GM12874 (cell line): ENCODE results near the gene SRPK3.

ENCODE experiments used
- CTCF ChIP-seq: IDR thresholded peaks from 2 replicates; pipeline ENCODE4 v1.5.1; 2011; ENCODE audit warnings: low read depth, mild to moderate bottlenecking, control low read depth, low read length, moderate library complexity; ENCODE audit not compliant: insufficient read depth

The SRPK3 gene

GRCh38 chrX:153807976-153808375 is 27.1 kb downstream of the SRPK3 start:
- no peak for TF ChIP-seq CTCF

DNA sequence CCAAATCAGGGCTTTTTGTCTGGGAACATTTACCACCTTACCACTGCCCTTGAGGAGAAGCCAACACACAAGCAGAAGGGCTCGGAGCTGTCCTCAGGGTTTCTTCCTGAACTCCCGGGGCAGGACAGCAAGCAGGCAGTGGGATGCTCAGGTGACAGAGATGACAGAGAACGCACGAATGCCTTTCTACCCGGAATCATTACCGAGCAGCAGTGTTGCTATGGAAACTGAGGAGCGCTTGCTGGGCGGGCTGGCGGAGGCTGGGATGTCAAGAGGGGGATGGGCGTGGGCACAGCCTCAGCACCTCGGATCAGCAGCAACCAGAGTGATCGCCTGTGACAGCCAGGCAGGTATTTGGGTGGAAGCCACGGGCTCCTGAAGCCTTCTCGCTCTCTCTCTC is 31.4 kb downstream of the SRPK3 start:
- no peak for TF ChIP-seq CTCF

DNA sequence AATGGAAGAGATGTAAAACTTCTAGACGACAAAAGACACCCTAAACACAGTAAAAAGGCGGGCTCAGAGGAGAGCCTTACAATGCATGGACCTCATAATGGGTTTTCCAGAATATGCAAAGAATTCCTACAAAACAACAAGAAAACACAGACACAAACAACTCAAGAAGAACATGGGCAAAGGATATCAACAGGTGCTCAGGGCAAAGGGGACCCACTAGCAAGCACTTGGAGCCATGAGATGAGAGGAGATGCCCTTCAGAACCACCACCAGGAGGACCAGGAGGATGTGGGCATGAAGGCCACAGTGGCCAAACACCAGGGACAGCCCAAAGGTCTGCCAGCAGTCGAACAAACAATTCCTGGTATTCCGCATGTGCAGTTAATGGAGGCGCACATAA is 32.3 kb downstream of the SRPK3 start:
- TF ChIP-seq CTCF: no peak

DNA sequence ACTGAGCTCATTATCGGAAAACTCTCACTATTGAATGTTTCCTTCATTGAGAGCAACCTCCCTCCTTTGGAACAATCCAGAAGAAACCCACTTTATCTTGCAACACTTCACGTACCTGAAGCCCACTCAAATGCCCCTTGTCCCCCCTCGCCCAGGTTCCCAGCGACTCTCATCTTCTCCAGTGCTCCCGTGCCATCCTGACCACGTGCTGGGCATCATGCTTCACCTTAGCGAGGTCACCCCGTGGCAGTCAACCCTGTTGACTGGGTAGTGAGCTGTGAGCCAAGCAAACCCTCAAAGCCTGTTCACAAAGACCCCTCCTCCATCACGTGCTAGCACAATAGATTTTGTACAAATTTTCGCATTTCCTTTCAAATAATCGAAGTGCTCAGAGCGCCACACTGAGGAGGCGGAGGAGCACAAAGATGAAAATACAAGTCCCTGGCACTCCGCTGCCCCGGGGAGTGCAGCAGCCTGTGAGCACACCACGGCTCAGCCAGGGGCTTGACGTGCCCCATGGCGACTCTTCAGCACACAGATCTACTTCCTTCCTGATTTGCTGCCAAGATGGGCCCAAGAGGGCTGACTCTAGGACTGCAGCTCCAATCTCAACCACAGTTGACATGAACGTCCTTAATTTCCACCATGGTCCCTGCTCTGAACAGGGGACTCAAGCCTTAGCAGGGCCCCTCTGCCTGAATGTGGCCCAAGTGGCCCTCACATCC is 33.9 kb downstream of the SRPK3 start:
- no peak for TF ChIP-seq CTCF

DNA sequence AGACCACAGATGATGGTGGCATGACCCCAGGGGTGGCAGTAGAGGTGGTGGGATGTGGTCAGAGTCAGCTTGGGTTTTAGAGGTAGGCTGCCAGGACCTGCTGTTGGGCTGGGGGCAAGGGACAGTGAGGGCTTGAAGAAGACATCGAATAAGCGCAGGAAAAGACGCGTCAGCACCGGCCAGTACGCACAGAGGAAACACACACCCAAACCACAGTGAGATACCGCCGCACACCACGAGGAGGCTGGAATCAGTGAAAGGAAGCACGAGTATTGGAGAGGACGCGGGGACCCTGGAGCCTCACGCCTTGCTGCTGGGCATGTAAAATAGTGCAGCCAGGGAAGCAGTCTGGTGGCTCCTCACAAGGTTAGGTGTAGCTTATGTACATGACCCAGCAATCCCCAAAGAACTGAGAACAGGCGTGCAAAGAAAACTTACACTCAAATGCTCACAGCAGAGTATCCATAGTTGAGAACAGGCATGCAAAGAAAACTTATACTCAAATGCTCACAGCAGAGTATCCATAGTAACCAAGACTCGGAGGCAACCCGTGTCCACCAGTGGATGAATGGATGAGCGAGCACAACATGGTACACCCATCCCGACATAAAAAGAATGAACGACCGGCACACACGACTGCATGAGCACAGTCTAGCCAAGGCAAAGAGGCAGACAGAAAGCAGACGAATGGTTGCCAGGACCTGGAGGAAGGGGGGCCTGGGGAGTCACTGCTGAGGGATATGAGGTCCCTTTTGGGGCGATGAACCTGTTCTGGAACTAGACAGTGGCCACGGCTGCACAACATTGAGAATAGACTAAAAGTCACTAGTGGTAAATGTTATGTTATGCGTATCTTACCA is 36.2 kb downstream of the SRPK3 start:
- TF ChIP-seq CTCF: no peak

DNA sequence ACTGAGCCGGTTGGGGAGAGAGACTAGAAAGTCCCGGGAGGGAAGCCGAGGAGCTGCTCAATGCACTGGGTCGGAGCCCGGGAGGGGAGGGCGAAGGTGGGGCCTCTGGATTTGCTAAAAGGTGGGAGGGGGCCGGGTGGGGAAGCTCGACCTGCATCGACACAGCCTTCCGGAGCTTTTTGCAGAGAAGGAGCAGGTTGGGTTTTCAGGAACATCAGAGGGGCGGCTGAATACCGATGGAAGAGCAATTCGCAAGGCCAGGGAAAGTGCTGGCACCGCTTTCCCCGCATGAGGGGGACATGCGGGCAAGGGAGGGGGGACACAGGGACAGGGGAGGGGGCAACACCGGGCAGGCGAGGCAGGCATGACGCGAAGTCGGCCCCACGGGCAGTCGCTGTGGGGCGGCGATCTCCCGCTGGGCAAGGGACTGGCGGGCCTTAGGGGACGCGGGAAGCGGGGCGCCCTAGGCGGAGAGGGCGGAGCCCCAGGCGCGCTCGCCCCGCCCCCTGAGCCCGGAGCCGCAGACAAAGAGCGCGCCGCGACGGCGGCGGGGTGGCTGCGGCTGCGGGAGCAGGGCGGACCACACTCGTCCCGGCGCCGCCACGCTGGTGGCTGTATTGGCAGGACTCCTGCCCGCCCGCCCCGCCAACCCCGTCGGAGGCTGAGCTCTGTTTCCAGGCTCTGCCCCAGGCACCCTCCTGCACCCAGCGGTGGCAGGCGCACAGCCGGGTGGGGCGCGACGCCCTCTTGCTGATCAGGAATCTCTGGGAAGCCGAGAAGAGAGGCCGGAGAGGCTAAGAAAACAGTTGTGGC is 37.9 kb downstream of the SRPK3 start:
- TF ChIP-seq CTCF: no peak
